ENCODE data around the gene TP53TG3.
"Not testable (repeated sequence)": the region's sequence is repeated elsewhere in the genome, so short reads cannot be mapped to it uniquely, and the experiment has no call there.

Gene TP53TG3

GRCh38 chr16:32637614-32638013 is 38.4 kb downstream of the TP53TG3 start:
- not testable (repeated sequence) for H3K4me2 ChIP-seq (ENCODE audit: low read depth, low read length, poor library complexity, severe bottlenecking); H3K27me3 ChIP-seq (ENCODE audit: insufficient read depth, low read length, poor library complexity, severe bottlenecking); H3K4me3 ChIP-seq (ENCODE audit: low read length, poor library complexity, severe bottlenecking); H3K9me2 ChIP-seq (replicated peaks; ENCODE audit: low read depth, low read length); H2AFZ ChIP-seq (ENCODE audit: low read length); H3F3A ChIP-seq (ENCODE audit: low read depth); H3K4me1 ChIP-seq (ENCODE audit: insufficient read depth, low read length, poor library complexity, severe bottlenecking); H3K9me3 ChIP-seq (ENCODE audit: insufficient read depth, low read depth, low read length); H3K79me2 ChIP-seq (ENCODE audit: insufficient read depth, low read length); H4K20me1 ChIP-seq (ENCODE audit: insufficient read depth, low read length, poor library complexity, severe bottlenecking); H3K9ac ChIP-seq (ENCODE audit: low read depth, low read length, poor library complexity, severe bottlenecking); H3K36me3 ChIP-seq (ENCODE audit: insufficient read depth, low read length)

- H2AFZ ChIP-seq (ENCODE audit: low read length); H3K4me2 ChIP-seq (ENCODE audit: low read depth, low read length, poor library complexity, severe bottlenecking); H4K20me1 ChIP-seq (ENCODE audit: insufficient read depth, low read length, poor library complexity, severe bottlenecking); H3K4me3 ChIP-seq (ENCODE audit: low read length, poor library complexity, severe bottlenecking); H3K9ac ChIP-seq (ENCODE audit: low read depth, low read length, poor library complexity, severe bottlenecking); H3K9me3 ChIP-seq (ENCODE audit: insufficient read depth, low read depth, low read length); H3K9me2 ChIP-seq (replicated peaks; ENCODE audit: low read depth, low read length); H3K27me3 ChIP-seq (ENCODE audit: insufficient read depth, low read length, poor library complexity, severe bottlenecking); H3K36me3 ChIP-seq (ENCODE audit: insufficient read depth, low read length); H3K4me1 ChIP-seq (ENCODE audit: insufficient read depth, low read length, poor library complexity, severe bottlenecking); H3F3A ChIP-seq (ENCODE audit: low read depth); H3K79me2 ChIP-seq (ENCODE audit: insufficient read depth, low read length): not testable (repeated sequence)
Observed at GRCh38 chr16:32632096-32632495, 43.9 kb downstream of the TP53TG3 start.

All from Loucy (cell line).